ENCODE results near the gene KLF11.

GRCh38 chr2:9994462-9994861, 48.9 kb upstream of the KLF11 start:
- TF ChIP-seq CTCF (IDR thresholded peaks at IDR 0.05): no peak
- TF ChIP-seq PBX3 (IDR thresholded peaks at IDR 0.05): no peak
- no peak for TF ChIP-seq JUNB (IDR thresholded peaks at IDR 0.05)
- TF ChIP-seq POLR2A (IDR thresholded peaks at IDR 0.05; ENCODE audit: low read length): no peak
- TF ChIP-seq JUN (IDR thresholded peaks at IDR 0.05): no peak
- TF ChIP-seq RAD21 (conservative IDR thresholded peaks at IDR 0.05 in 1 of 2, IDR thresholded peaks at IDR 0.05 in 1 of 2): no peak
- TF ChIP-seq BHLHE40 (IDR thresholded peaks at IDR 0.05; ENCODE audit: low read depth, low read length): no peak
- TF ChIP-seq ELK1 (IDR thresholded peaks at IDR 0.05; ENCODE audit: low read depth, low read length): no peak
- TF ChIP-seq TP53 (CRISPR knock-in tag; IDR thresholded peaks at IDR 0.05): no peak
- TF ChIP-seq RCOR1 (IDR thresholded peaks at IDR 0.05; ENCODE audit: low read depth, low read length): no peak
- no peak for TF ChIP-seq CBX2 (IDR thresholded peaks at IDR 0.05; ENCODE audit: borderline replicate concordance, low read depth)
- TF ChIP-seq MYC (IDR thresholded peaks at IDR 0.05; ENCODE audit: borderline replicate concordance, low read length): no peak
